Gastroesophageal sphincter (tissue), 4 donors: ENCODE results near the gene MAZ. TPM values are rescaled to one million over a fixed set of nuclear protein-coding genes. Genes with fewer than 3 reads are reported as not detected.
A peak's percentile ranks its signal among the peaks of the same experiment; 100 is the strongest.

Experiments used
- ATAC-seq: fragments of 150-250 bp; one replicate; pipeline ENCODE4 v1.9.1; 2016; ENCODE audit warnings: mild to moderate bottlenecking, moderate library complexity
- H3K27ac ChIP-seq, 4 donors: fragments of 200-600 bp; sonication (generic) in 3 of 4; 1 replicate in 3 of 4; 2 replicates in 1 of 4; pipeline ENCODE4 v1.5.1; 2016 to 2019
- H3K27me3 ChIP-seq: fragments of 200-600 bp; sonication (generic); one replicate; pipeline ENCODE4 v1.5.1; 2019
- H3K36me3 ChIP-seq, 2 donors: fragments of 200-600 bp; sonication (generic); one replicate each; pipeline ENCODE4 v1.5.1; 2019; ENCODE audit warnings: control low read depth in 1 of 2
- H3K4me1 ChIP-seq, 3 donors: fragments of 200-600 bp; sonication (generic); 1 replicate in 2 of 3; 2 replicates in 1 of 3; pipeline ENCODE4 v1.5.1; 2016 to 2019; ENCODE audit warnings: control low read depth in 2 of 3
- H3K4me3 ChIP-seq, 2 donors: fragments of 200-600 bp; sonication (generic); one replicate each; pipeline ENCODE4 v1.5.1; 2019; ENCODE audit warnings: mild to moderate bottlenecking in 1 of 2, moderate library complexity in 1 of 2
- H3K9me3 ChIP-seq, 3 donors: fragments of 200-600 bp; sonication (generic); one replicate each; pipeline ENCODE4 v1.5.1; 2017 to 2019; ENCODE audit warnings: control low read depth in 2 of 3
- EP300 ChIP-seq: sonication (generic); formaldehyde crosslinking; IDR thresholded peaks from one replicate; pipeline ENCODE4 v1.6.1; 2017; ENCODE audit warnings: antibody characterized with exemption, mild to moderate bottlenecking
- POLR2A ChIP-seq, 2 donors: fragments of 450-650 bp; IDR thresholded peaks; one replicate each; pipeline ENCODE4 v1.6.1; 2017; ENCODE audit warnings: antibody characterized with exemption in 2 of 2, mild to moderate bottlenecking in 2 of 2, moderate library complexity in 1 of 2
- POLR2AphosphoS5 ChIP-seq: sonication (generic); formaldehyde crosslinking; IDR thresholded peaks from one replicate; pipeline ENCODE4 v1.6.1; 2017; ENCODE audit warnings: antibody characterized with exemption
- WGBS, 2 donors: methylation state at CpG; one replicate each; pipeline ENCODE4 v1.1.5; 2018; ENCODE audit warnings: low coverage in 1 of 2; 5-methylcytosine and 5-hydroxymethylcytosine counted together
- total RNA-seq, 4 donors: library from RNA; depleted of rRNA; stranded (reverse); fragments of >200 nt; gene quantifications; one replicate each; pipeline ENCODE4 v1.1.0, GENCODE V29; 2016
- TF ChIP-seq, protein P1 (sequence below), 4 experiments: fragments of 200-600 bp in 2 of 4; fragments of 450-650 bp in 2 of 4; sonication (generic) in 1 of 4; IDR thresholded peaks; one replicate each; pipeline ENCODE4 v1.5.1; 2017 to 2019; ENCODE audit warnings: antibody characterized with exemption in 4 of 4, mild to moderate bottlenecking in 2 of 4, moderate library complexity in 2 of 4

The MAZ gene
- total RNA-seq, 4 donors from 2014 or later = 86.3 to 212 (median 116) TPM

- ATAC-seq = no peak
- Histone ChIP-seq H3K9me3 (no peaks in the 10 kb centered on the region), H3K27me3 (no peaks in the 10 kb centered on the region), H3K4me3 (peak overlapping the region in 1 of 2 donors; percentile 4), H3K4me1 (peaks cover 8 to 79% (median 54%) of the 10 kb centered on the region in 3 donors), H3K36me3 (peaks cover 0 to 21% of the 10 kb centered on the region in 2 donors), H3K27ac (peak overlapping the region; percentile 47 to 98 (median 98))
- TF ChIP-seq EP300 = no peak
- peak; percentile 5 for TF ChIP-seq POLR2AphosphoS5
- 32 to 60% methylated on average over 1 to 12 of the region's 23 CpGs for WGBS, 2 donors
These were observed 3.7 kb downstream of the MAZ start for GRCh38 chr16:29809850-29810698.

DNA sequence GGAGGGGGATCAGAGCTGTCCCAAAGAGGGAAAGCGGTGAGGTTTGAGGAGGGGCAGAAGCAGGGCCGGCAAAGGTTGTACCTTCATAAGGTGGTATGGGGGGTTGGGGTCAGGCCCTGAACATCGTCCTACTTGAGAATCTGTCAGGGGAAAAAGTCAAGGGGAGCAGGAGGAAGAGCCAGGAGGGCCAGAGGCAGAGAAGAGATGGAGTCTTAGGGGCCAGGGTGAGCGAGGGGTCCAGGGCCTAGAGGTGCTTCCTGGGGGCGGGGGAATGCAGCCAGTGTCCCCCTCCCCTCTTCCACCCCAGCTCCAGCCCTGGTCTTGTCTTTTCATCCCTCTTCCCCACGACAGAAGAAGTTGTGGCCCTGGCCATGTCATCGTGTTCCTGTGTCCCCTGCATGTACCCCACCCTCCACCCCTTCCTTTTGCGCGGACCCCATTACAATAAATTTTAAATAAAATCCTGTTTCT is 4.4 kb downstream of the MAZ start:
- Histone ChIP-seq H3K4me1 (peaks cover 9 to 83% (median 56%) of the 10 kb centered on the region in 3 donors), H3K27ac (peak overlapping the region; percentile 47 to 98 (median 98)), H3K27me3 (no peaks in the 10 kb centered on the region), H3K4me3 (no peak overlapping the region), H3K36me3 (peaks cover 0 to 21% of the 10 kb centered on the region in 2 donors), H3K9me3 (no peaks in the 10 kb centered on the region)
- no peak for TF ChIP-seq POLR2AphosphoS5
- TF ChIP-seq, protein P1, sequence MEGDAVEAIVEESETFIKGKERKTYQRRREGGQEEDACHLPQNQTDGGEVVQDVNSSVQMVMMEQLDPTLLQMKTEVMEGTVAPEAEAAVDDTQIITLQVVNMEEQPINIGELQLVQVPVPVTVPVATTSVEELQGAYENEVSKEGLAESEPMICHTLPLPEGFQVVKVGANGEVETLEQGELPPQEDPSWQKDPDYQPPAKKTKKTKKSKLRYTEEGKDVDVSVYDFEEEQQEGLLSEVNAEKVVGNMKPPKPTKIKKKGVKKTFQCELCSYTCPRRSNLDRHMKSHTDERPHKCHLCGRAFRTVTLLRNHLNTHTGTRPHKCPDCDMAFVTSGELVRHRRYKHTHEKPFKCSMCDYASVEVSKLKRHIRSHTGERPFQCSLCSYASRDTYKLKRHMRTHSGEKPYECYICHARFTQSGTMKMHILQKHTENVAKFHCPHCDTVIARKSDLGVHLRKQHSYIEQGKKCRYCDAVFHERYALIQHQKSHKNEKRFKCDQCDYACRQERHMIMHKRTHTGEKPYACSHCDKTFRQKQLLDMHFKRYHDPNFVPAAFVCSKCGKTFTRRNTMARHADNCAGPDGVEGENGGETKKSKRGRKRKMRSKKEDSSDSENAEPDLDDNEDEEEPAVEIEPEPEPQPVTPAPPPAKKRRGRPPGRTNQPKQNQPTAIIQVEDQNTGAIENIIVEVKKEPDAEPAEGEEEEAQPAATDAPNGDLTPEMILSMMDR (IDR thresholded peaks at IDR 0.05) = no peak
- TF ChIP-seq POLR2A (IDR thresholded peaks at IDR 0.05) = no peak
- TF ChIP-seq EP300 = no peak
- ATAC-seq = no peak
- 0 to 30% methylated on average over 3 to 9 of the region's 9 CpGs for WGBS, 2 donors

- 1 to 3% methylated on average over 6 to 9 of the region's 31 CpGs for WGBS, 2 donors
- no peaks in the 10 kb centered on the region for H3K9me3 ChIP-seq
- peaks cover 9 to 83% (median 56%) of the 10 kb centered on the region in 3 donors for H3K4me1 ChIP-seq
- peak; percentile 75 for ATAC-seq
- H3K27me3 ChIP-seq = no peaks in the 10 kb centered on the region
- peak overlapping the region; percentile 83 to 98 (median 98) for H3K27ac ChIP-seq
- H3K36me3 ChIP-seq = peaks cover 0 to 21% of the 10 kb centered on the region in 2 donors
- H3K4me3 ChIP-seq = peak overlapping the region; percentile 58 to 73
- TF ChIP-seq, protein P1 (IDR thresholded peaks at IDR 0.05) = peak in 1 of 4 experiments; percentile 12
- TF ChIP-seq POLR2AphosphoS5 (peak; percentile 80), POLR2A (IDR thresholded peaks at IDR 0.05) (peak; percentile 37 to 51), EP300 (no peak)
These were observed 5.0 kb downstream of the MAZ start for GRCh38 chr16:29811170-29811895.

GRCh38 chr16:29811896-29812665 is 5.8 kb downstream of the MAZ start, which contains the start of gene PRRT2:
Gene PRRT2 (plus strand): TSS chr16:29812193. CDS start chr16:29813055, 862 bp downstream.
- Histone ChIP-seq H3K27ac (peak within 1 kb of the TSS; percentile 83 to 98 (median 98)), H3K4me3 (peak within 1 kb of the TSS; percentile 58 to 73), H3K27me3 (no peaks in the 10 kb centered on the region), H3K4me1 (peaks cover 9 to 87% (median 59%) of the 10 kb centered on the region in 3 donors), H3K9me3 (no peaks in the 10 kb centered on the region), H3K36me3 (peaks cover 0 to 21% of the 10 kb centered on the region in 2 donors)
- no peak for ATAC-seq
- no peak for TF ChIP-seq EP300
- peak in 1 of 2 donors; percentile 12 for TF ChIP-seq POLR2A (IDR thresholded peaks at IDR 0.05)
- TF ChIP-seq POLR2AphosphoS5 = peak; percentile 47
- TF ChIP-seq, protein P1 (IDR thresholded peaks at IDR 0.05) = no peak
- WGBS, 2 donors = 0% methylated on average over 8 to 14 of the region's 69 CpGs
